H1 (cell line): Measurements from ENCODE around the gene TSGA10. TPM values are rescaled to one million over a fixed set of nuclear protein-coding genes. Genes with fewer than 3 reads are reported as not detected.

Experiments used
- BCL11A ChIP-seq, 2 experiments: IDR thresholded peaks; one replicate each; pipeline ENCODE4 v1.6.1; 2011; ENCODE audit warnings: low read depth in 2 of 2, low read length in 2 of 2, mild to moderate bottlenecking in 2 of 2
- CHD7 ChIP-seq: fragments of 300-600 bp; sonication (generic); IDR thresholded peaks from 2 replicates; pipeline ENCODE4 v1.7.1; 2012; ENCODE audit warnings: low read length, moderate library complexity, mild to moderate bottlenecking, inconsistent platforms; ENCODE audit not compliant: insufficient replicate concordance
- EZH2 ChIP-seq: fragments of 200-600 bp; sonication (generic); IDR thresholded peaks from 2 replicates; pipeline ENCODE4 v1.7.1; 2012; ENCODE audit warnings: low read depth, mild to moderate bottlenecking, moderate library complexity, low read length, inconsistent platforms; ENCODE audit not compliant: severe bottlenecking
- KDM1A ChIP-seq: fragments of 200-600, 300-600 bp; sonication (generic); IDR thresholded peaks from 2 replicates; pipeline ENCODE4 v1.7.1; 2016; ENCODE audit warnings: mild to moderate bottlenecking, low read length, borderline replicate concordance
- POU5F1 ChIP-seq: IDR thresholded peaks from 2 replicates; pipeline ENCODE4 v1.6.1; 2011; ENCODE audit warnings: low read depth, mild to moderate bottlenecking, low read length, moderate library complexity
- polyA plus RNA-seq, 7 experiments: library from polyadenylated mRNA; depleted of rRNA in 3 of 7; stranded (reverse) in 5 of 7; unstranded in 2 of 7; fragments of >200 nt in 5 of 7; fragments of 200-250 nt in 2 of 7; gene quantifications; 1 replicate in 5 of 7; 2 replicates in 1 of 7; 4 replicates in 1 of 7; pipeline versions ENCODE4 v1.2.1 to v1.2.3, GENCODE V29; 2011 to 2013; ENCODE audit warnings: missing spikeins in 2 of 7, mixed read lengths in 2 of 7
- total RNA-seq: library from RNA; stranded (reverse); fragmentation: NEBNext Ultra II Directional; extraction: Animal tissue kit (Norgen Biotek cat#: 25700); gene quantifications from 2 replicates; pipeline ENCODE4 v1.2.1, GENCODE V29; 2021

TSGA10 gene
- total and polyA plus RNA-seq, 2 of the 8 experiments (the other 6 are each of a cell fraction or from before 2014, with no cell fraction given) = 2.2 to 7.4 TPM

- no peak for TF ChIP-seq CHD7
- no peak for TF ChIP-seq EZH2
- no peak for TF ChIP-seq KDM1A
- TF ChIP-seq POU5F1 = no peak
- TF ChIP-seq BCL11A (IDR thresholded peaks at IDR 0.05; ENCODE audit: low read depth in 2 of 2, low read length in 2 of 2) = no peak
Measured at GRCh38 chr2:99032786-99033185, 122.0 kb downstream of the TSGA10 start (continued).
